ENCODE results near the gene TRIM66. TPM values are rescaled to one million over a fixed set of nuclear protein-coding genes. Genes with fewer than 3 reads are reported as not detected.

Gene TRIM66
- total and polyA plus RNA-seq, 9 of the 15 experiments (the other 6 are each of a cell fraction or from before 2014, with no cell fraction given) = 1.1 to 7.3 (median 4.9) TPM

GRCh38 chr11:8688414-8689362, 6.2 kb upstream of the TRIM66 start (continued):
- TF ChIP-seq HMGXB4 (CRISPR knock-in tag; IDR thresholded peaks at IDR 0.05) = no peak
- no peak for TF ChIP-seq RBM17 (IDR thresholded peaks at IDR 0.05; ENCODE audit: borderline replicate concordance, low read depth, low read length)
- peak; percentile 83 for TF ChIP-seq ERF (CRISPR knock-in tag; IDR thresholded peaks at IDR 0.05)
- TF ChIP-seq PHF20 (IDR thresholded peaks at IDR 0.05; ENCODE audit: partially characterized antibody) = peak; percentile 87
- no peak for TF ChIP-seq ZNF354B (CRISPR knock-in tag; IDR thresholded peaks at IDR 0.05)
- peak; percentile 90 for TF ChIP-seq SMARCA4 (IDR thresholded peaks at IDR 0.05)
- no peak for TF ChIP-seq SETDB1 (IDR thresholded peaks at IDR 0.05; ENCODE audit: low read length)
- TF ChIP-seq BACH1 (tag; IDR thresholded peaks at IDR 0.05) = 0 out of 2 replicates have a peak, but pooled peaks have one; percentile 24
- no peak for TF ChIP-seq ZNF511 (CRISPR knock-in tag; IDR thresholded peaks at IDR 0.05)
- TF ChIP-seq GABPB1 (CRISPR knock-in tag; IDR thresholded peaks at IDR 0.05) = peak; percentile 98
- no peak for TF ChIP-seq STAT5B (CRISPR knock-in tag; IDR thresholded peaks at IDR 0.05)
- TF ChIP-seq LEF1 (IDR thresholded peaks at IDR 0.05) = no peak
- peak; percentile 22; the same call in 1 of the 2 replicates for TF ChIP-seq HDAC6 (IDR thresholded peaks at IDR 0.05; ENCODE audit: low read depth, low read length)
- peak; percentile 81 for TF ChIP-seq HCFC1 (IDR thresholded peaks at IDR 0.05; ENCODE audit: low read depth, low read length)
- no peak for TF ChIP-seq TARDBP (IDR thresholded peaks at IDR 0.05)
- TF ChIP-seq KDM2B (CRISPR knock-in tag; IDR thresholded peaks at IDR 0.05) = no peak
- TF ChIP-seq ETS1 (conservative IDR thresholded peaks at IDR 0.05; ENCODE audit: control insufficient read depth, low read depth, low read length) = peak; percentile 85
- 0 out of 2 replicates have a peak, but pooled peaks have one; percentile 38 for TF ChIP-seq ZNF445 (CRISPR knock-in tag; IDR thresholded peaks at IDR 0.05; ENCODE audit: low read depth)

Measured in K562 (cell line).